K562 (cell line): ENCODE measurements around the gene HLCS. TPM values are rescaled to one million over a fixed set of nuclear protein-coding genes. Genes with fewer than 3 reads are reported as not detected.
A peak's percentile ranks its signal among the peaks of the same experiment; 100 is the strongest.

Experiments
- BMI1 ChIP-seq: fragments of 150-350 bp; IDR thresholded peaks from 2 replicates; pipeline ENCODE4 v1.6.1; 2014; ENCODE audit warnings: low read length
- CBX3 ChIP-seq, 2 experiments: IDR thresholded peaks; 1 replicate in 1 of 2; 2 replicates in 1 of 2; pipeline ENCODE4 v1.6.1; 2012; ENCODE audit warnings: inconsistent platforms in 2 of 2, low read length in 2 of 2, borderline replicate concordance in 1 of 2, control low read depth in 1 of 2
- CHD1 ChIP-seq: fragments of 200-600 bp; sonication (generic); IDR thresholded peaks from one replicate; pipeline ENCODE4 v1.6.1; 2012; ENCODE audit warnings: mild to moderate bottlenecking, moderate library complexity, low read length, inconsistent platforms
- GTF2E2 ChIP-seq: fragments of 200-800 bp; sonication (Bioruptor generic); IDR thresholded peaks from 2 replicates; pipeline ENCODE4 v1.6.1; 2016; ENCODE audit warnings: missing genetic modification characterization, missing compliant biosample characterization
- HNRNPK ChIP-seq: fragments of 200-400 bp; formaldehyde crosslinking; IDR thresholded peaks from one replicate; pipeline ENCODE4 v1.6.1; 2018; ENCODE audit warnings: mild to moderate bottlenecking, low read depth, low read length; ENCODE audit not compliant: poor library complexity, severe bottlenecking
- MEIS2 ChIP-seq: fragments of 450-650 bp; IDR thresholded peaks from 2 replicates; pipeline ENCODE4 v1.6.1; 2014; ENCODE audit warnings: mild to moderate bottlenecking; ENCODE audit not compliant: partially characterized antibody
- OTX1 ChIP-seq: fragments of 450-650 bp; formaldehyde crosslinking; IDR thresholded peaks from 2 replicates; pipeline ENCODE4 v1.4.0; 2022; ENCODE audit warnings: mild to moderate bottlenecking
- POU5F1 ChIP-seq: fragments of 150-350 bp; IDR thresholded peaks from 2 replicates; pipeline ENCODE4 v1.6.1; 2014; ENCODE audit warnings: borderline replicate concordance, low read length, low read depth, mild to moderate bottlenecking; ENCODE audit not compliant: partially characterized antibody
- PTBP1 ChIP-seq: fragments of 200-400 bp; formaldehyde crosslinking; IDR thresholded peaks from 2 replicates; pipeline ENCODE4 v1.6.1; 2017; ENCODE audit warnings: low read depth, low read length
- PTTG1 ChIP-seq: fragments of 450-650 bp; IDR thresholded peaks from 2 replicates; pipeline ENCODE4 v1.6.1; 2016; ENCODE audit warnings: low read depth, mild to moderate bottlenecking, missing genetic modification characterization, missing compliant biosample characterization
- RBM39 ChIP-seq: fragments of 200-400 bp; formaldehyde crosslinking; optimal IDR thresholded peaks from 2 replicates; pipeline ENCODE3; 2018; ENCODE audit warnings: low read depth, low read length
- SMAD1 ChIP-seq: fragments of 150-350 bp; IDR thresholded peaks from 2 replicates; pipeline ENCODE4 v1.6.1; 2014; ENCODE audit warnings: low read length, low read depth; ENCODE audit not compliant: partially characterized antibody
- SMAD4 ChIP-seq: fragments of 250-450 bp; sonication (Bioruptor Pico); conservative IDR thresholded peaks from 2 replicates; pipeline ENCODE4 v1.8.0; 2021; ENCODE audit warnings: inconsistent platforms, mild to moderate bottlenecking, moderate library complexity
- TFAM ChIP-seq: fragments of 250-450 bp; sonication (Bioruptor Pico); conservative IDR thresholded peaks from 2 replicates; pipeline ENCODE4 v1.5.0; 2021; ENCODE audit warnings: mild to moderate bottlenecking, moderate library complexity
- ZC3H4 ChIP-seq: sonication (generic); formaldehyde crosslinking; IDR thresholded peaks from 2 replicates; pipeline ENCODE4 v1.9.0; 2021; ENCODE audit warnings: missing genetic modification reagents, borderline replicate concordance
- ZFP36 ChIP-seq: fragments of 150-350 bp; IDR thresholded peaks from 2 replicates; pipeline ENCODE4 v1.6.1; 2018; ENCODE audit warnings: low read length, low read depth; ENCODE audit not compliant: partially characterized antibody
- ZNF263 ChIP-seq: sonication (generic); formaldehyde crosslinking; IDR thresholded peaks from 2 replicates; pipeline ENCODE4 v1.8.0; 2022; ENCODE audit warnings: mild to moderate bottlenecking, missing genetic modification reagents, borderline replicate concordance
- polyA plus RNA-seq, 8 experiments: library from polyadenylated mRNA; depleted of rRNA in 4 of 8; stranded (reverse) in 5 of 8; unstranded in 3 of 8; fragments of >200 nt; fragmentation: Nextera tagmentation in 2 of 8; fragmentation: Illumina TruSeq in 1 of 8; extraction: Ambion mirVana in 2 of 8; extraction: Trizol in 1 of 8; gene quantifications; 2 replicates each; pipeline versions ENCODE4 v1.2.1 to v1.2.3, GENCODE V29; 2011 to 2014; ENCODE audit warnings: inconsistent platforms in 1 of 8, missing spikeins in 1 of 8
- total RNA-seq, 7 experiments: library from RNA; depleted of rRNA in 6 of 7; stranded (reverse); fragments of >200 nt in 6 of 7; fragmentation: Illumina TruSeq in 2 of 7; extraction: Trizol in 2 of 7; gene quantifications; 2 replicates each; pipeline versions ENCODE4 v1.2.1 to v1.2.3, GENCODE V29; 2011 to 2021; ENCODE audit warnings: low replicate concordance in 1 of 7
- TF ChIP-seq, protein P1 (sequence below), 2 experiments: fragments of 450-650 bp in 1 of 2; sonication (generic) in 1 of 2; formaldehyde crosslinking; conservative IDR thresholded peaks; 2 replicates each; pipeline versions ENCODE4 v1.4.0 to v1.8.1; 2020 to 2022; ENCODE audit warnings: mild to moderate bottlenecking in 1 of 2, missing genetic modification reagents in 1 of 2
- TF ChIP-seq, protein P2 (sequence below): sonication (generic); formaldehyde crosslinking; IDR thresholded peaks from 2 replicates; pipeline ENCODE4 v1.8.1; 2023; ENCODE audit warnings: mild to moderate bottlenecking, missing genetic modification reagents
- TF ChIP-seq, protein P3 (sequence below): fragments of 450-650 bp; formaldehyde crosslinking; conservative IDR thresholded peaks from 2 replicates; pipeline ENCODE4 v1.4.0; 2022; ENCODE audit warnings: mild to moderate bottlenecking, missing genetic modification characterization
- TF ChIP-seq, protein P4 (sequence below): fragments of 250-450 bp; sonication (Bioruptor Pico); IDR thresholded peaks from 2 replicates; pipeline ENCODE4 v1.5.0; 2021

Gene HLCS
- total and polyA plus RNA-seq, 9 of the 15 experiments (the other 6 are each of a cell fraction or from before 2014, with no cell fraction given) = 3.0 to 21.5 (median 17.1) TPM

DNA sequence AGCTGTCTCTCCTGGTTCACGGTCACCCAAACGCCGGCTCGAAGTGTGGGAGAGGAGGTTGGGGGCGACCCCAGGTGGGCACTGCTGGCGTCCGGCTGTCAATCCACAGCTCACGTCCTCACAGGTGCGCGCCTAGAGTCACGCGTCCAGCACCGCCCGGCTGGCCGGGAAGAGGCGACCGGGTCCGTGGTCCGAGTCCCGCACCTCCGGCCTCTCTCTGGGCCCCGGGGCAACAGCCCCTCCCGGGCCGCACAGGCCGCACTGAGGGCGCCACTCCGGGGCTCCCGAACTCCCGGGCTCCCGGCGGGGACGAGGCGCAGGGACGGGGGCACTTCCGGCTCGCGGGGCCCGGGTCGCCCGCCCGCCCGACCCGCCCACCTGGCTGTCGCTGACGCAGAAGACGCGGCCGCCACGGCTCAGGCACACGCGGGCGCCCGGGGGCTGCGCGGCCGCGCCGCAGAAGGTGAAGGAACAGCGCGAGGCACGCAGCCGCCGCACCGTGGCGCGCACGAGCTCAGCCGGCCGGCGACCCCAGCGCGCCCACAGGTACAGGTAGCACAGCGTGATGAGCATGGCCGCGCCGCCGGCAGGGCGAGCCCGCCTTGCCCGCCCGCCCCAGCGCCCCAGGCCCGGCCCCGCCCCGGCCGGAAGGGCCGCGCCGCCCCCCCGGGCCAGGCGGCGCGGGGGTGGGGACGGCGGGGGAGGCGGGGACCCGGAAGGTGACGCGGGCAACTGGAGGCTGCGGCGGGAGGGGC is at the start of gene HLCS (continued):
- TF ChIP-seq SMAD1 (peak; percentile 10), CBX3 (IDR thresholded peaks at IDR 0.05; ENCODE audit: borderline replicate concordance in 1 of 2, low read length in 2 of 2) (0 out of 3 replicates have a peak, but pooled peaks of 1 of the 2 experiments have one; percentile 2), CHD1 (peak; percentile 59), GTF2E2 (no peak), HNRNPK (no peak), TFAM (CRISPR knock-in tag) (no peak), PTBP1 (no peak), ZNF263 (CRISPR knock-in tag) (no peak; the same call in 1 of the 2 replicates), POU5F1 (no peak), SMAD4 (peak; percentile 50; the same call in 1 of the 2 replicates), ZC3H4 (CRISPR knock-in tag) (peak; percentile 86; the same call in 1 of the 2 replicates), ZFP36 (no peak), RBM39 (no peak), PTTG1 (tag) (no peak), BMI1 (no peak), OTX1 (CRISPR knock-in tag) (no peak), MEIS2 (no peak)
- TF ChIP-seq, protein P1, sequence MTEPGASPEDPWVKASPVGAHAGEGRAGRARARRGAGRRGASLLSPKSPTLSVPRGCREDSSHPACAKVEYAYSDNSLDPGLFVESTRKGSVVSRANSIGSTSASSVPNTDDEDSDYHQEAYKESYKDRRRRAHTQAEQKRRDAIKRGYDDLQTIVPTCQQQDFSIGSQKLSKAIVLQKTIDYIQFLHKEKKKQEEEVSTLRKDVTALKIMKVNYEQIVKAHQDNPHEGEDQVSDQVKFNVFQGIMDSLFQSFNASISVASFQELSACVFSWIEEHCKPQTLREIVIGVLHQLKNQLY (CRISPR knock-in tag; conservative IDR thresholded peaks at IDR 0.05) = no peak
- TF ChIP-seq, protein P2, sequence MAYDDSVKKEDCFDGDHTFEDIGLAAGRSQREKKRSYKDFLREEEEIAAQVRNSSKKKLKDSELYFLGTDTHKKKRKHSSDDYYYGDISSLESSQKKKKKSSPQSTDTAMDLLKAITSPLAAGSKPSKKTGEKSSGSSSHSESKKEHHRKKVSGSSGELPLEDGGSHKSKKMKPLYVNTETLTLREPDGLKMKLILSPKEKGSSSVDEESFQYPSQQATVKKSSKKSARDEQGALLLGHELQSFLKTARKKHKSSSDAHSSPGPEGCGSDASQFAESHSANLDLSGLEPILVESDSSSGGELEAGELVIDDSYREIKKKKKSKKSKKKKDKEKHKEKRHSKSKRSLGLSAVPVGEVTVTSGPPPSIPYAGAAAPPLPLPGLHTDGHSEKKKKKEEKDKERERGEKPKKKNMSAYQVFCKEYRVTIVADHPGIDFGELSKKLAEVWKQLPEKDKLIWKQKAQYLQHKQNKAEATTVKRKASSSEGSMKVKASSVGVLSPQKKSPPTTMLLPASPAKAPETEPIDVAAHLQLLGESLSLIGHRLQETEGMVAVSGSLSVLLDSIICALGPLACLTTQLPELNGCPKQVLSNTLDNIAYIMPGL (CRISPR knock-in tag) = no peak
- TF ChIP-seq, protein P3, sequence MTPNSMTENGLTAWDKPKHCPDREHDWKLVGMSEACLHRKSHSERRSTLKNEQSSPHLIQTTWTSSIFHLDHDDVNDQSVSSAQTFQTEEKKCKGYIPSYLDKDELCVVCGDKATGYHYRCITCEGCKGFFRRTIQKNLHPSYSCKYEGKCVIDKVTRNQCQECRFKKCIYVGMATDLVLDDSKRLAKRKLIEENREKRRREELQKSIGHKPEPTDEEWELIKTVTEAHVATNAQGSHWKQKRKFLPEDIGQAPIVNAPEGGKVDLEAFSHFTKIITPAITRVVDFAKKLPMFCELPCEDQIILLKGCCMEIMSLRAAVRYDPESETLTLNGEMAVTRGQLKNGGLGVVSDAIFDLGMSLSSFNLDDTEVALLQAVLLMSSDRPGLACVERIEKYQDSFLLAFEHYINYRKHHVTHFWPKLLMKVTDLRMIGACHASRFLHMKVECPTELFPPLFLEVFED (CRISPR knock-in tag) = no peak
- TF ChIP-seq, protein P4, sequence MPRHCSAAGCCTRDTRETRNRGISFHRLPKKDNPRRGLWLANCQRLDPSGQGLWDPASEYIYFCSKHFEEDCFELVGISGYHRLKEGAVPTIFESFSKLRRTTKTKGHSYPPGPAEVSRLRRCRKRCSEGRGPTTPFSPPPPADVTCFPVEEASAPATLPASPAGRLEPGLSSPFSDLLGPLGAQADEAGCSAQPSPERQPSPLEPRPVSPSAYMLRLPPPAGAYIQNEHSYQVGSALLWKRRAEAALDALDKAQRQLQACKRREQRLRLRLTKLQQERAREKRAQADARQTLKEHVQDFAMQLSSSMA (CRISPR knock-in tag) = peak; percentile 27; the same call in 1 of the 2 replicates
